NCI-H82 (cell line): ENCODE data around the gene CCDC134.

ENCODE experiments used
- DNase-seq: peaks from one replicate; lab custom pipeline; 2025; lab: John Stamatoyannopoulos, UW

Gene CCDC134

GRCh38 chr22:41800348-41801146, at the start of gene CCDC134:
TSS of gene CCDC134 (plus strand) at chr22:41800679. CDS start at chr22:41808891, 8,212 bp downstream.
- peak; percentile 92 for DNase-seq

GRCh38 chr22:41752011-41752970, 48.2 kb upstream of the CCDC134 start:
- no peak for DNase-seq

GRCh38 chr22:41753984-41754383, 46.5 kb upstream of the CCDC134 start:
- DNase-seq, result no peak

- no peak for DNase-seq
Observed at GRCh38 chr22:41757502-41757901, 43.0 kb upstream of the CCDC134 start.

- no peak for DNase-seq
Observed at GRCh38 chr22:41758231-41758630, 42.2 kb upstream of the CCDC134 start.

GRCh38 chr22:41762980-41763779, 37.3 kb upstream of the CCDC134 start:
- DNase-seq, result peak; percentile 81

- DNase-seq, result no peak
Observed at GRCh38 chr22:41766476-41766875, 34.0 kb upstream of the CCDC134 start.

- no peak for DNase-seq
Observed at GRCh38 chr22:41768430-41768829, 32.0 kb upstream of the CCDC134 start.

- no peak for DNase-seq
Observed at GRCh38 chr22:41770715-41771468, 29.6 kb upstream of the CCDC134 start.

GRCh38 chr22:41772198-41772597, 28.3 kb upstream of the CCDC134 start:
- no peak for DNase-seq

- DNase-seq, result no peak
Observed at GRCh38 chr22:41772645-41773044, 27.8 kb upstream of the CCDC134 start.

- DNase-seq, result no peak
Observed at GRCh38 chr22:41775338-41775737, 25.1 kb upstream of the CCDC134 start.

GRCh38 chr22:41775976-41776375, 24.5 kb upstream of the CCDC134 start:
- no peak for DNase-seq

- no peak for DNase-seq
Observed at GRCh38 chr22:41776381-41776780, 24.1 kb upstream of the CCDC134 start.

GRCh38 chr22:41777749-41778425, 22.6 kb upstream of the CCDC134 start:
- no peak for DNase-seq

- no peak for DNase-seq
Observed at GRCh38 chr22:41779929-41780505, 20.5 kb upstream of the CCDC134 start.

- no peak for DNase-seq
Observed at GRCh38 chr22:41780746-41781505, 19.6 kb upstream of the CCDC134 start.

GRCh38 chr22:41781507-41781906, 19.0 kb upstream of the CCDC134 start:
- DNase-seq, result peak; percentile 22

- peak; percentile 15 for DNase-seq
Observed at GRCh38 chr22:41782316-41782715, 18.2 kb upstream of the CCDC134 start.

- no peak for DNase-seq
Observed at GRCh38 chr22:41782751-41783150, 17.7 kb upstream of the CCDC134 start.
